Effector memory CD4-positive, alpha-beta T cell (primary cell): ENCODE results near the gene BRD8.

Source experiments
- DNase-seq, 3 donors: peaks; one replicate each; pipeline ENCODE4 v3.0.0-alpha.2; 2020
- H3K27ac ChIP-seq: 2 replicates; pipeline ENCODE4 v1.7.0; 2013; ENCODE audit warnings: mild to moderate bottlenecking, low read length, moderate library complexity; ENCODE audit not compliant: insufficient read depth, poor library complexity, severe bottlenecking
- H3K27me3 ChIP-seq: replicated peaks from 2 replicates; pipeline ENCODE4 v1.7.0; 2013; ENCODE audit warnings: mild to moderate bottlenecking, low read length; ENCODE audit not compliant: insufficient read depth, control insufficient read depth, poor library complexity, severe bottlenecking
- H3K36me3 ChIP-seq: 2 replicates; pipeline ENCODE4 v1.7.0; 2013; ENCODE audit warnings: mild to moderate bottlenecking, low read length, moderate library complexity; ENCODE audit not compliant: control insufficient read depth, insufficient read depth
- H3K4me1 ChIP-seq: 2 replicates; pipeline ENCODE4 v1.7.0; 2013; ENCODE audit warnings: low read length, mild to moderate bottlenecking; ENCODE audit not compliant: control insufficient read depth, insufficient read depth, poor library complexity, severe bottlenecking
- H3K4me3 ChIP-seq: 2 replicates; pipeline ENCODE4 v1.7.0; 2013; ENCODE audit warnings: low read length, low read depth, mild to moderate bottlenecking; ENCODE audit not compliant: insufficient read depth, poor library complexity, severe bottlenecking
- H3K9me3 ChIP-seq: 2 replicates; pipeline ENCODE4 v1.7.0; 2013; ENCODE audit warnings: mild to moderate bottlenecking, low read length, moderate library complexity; ENCODE audit not compliant: control insufficient read depth

BRD8 gene

DNA sequence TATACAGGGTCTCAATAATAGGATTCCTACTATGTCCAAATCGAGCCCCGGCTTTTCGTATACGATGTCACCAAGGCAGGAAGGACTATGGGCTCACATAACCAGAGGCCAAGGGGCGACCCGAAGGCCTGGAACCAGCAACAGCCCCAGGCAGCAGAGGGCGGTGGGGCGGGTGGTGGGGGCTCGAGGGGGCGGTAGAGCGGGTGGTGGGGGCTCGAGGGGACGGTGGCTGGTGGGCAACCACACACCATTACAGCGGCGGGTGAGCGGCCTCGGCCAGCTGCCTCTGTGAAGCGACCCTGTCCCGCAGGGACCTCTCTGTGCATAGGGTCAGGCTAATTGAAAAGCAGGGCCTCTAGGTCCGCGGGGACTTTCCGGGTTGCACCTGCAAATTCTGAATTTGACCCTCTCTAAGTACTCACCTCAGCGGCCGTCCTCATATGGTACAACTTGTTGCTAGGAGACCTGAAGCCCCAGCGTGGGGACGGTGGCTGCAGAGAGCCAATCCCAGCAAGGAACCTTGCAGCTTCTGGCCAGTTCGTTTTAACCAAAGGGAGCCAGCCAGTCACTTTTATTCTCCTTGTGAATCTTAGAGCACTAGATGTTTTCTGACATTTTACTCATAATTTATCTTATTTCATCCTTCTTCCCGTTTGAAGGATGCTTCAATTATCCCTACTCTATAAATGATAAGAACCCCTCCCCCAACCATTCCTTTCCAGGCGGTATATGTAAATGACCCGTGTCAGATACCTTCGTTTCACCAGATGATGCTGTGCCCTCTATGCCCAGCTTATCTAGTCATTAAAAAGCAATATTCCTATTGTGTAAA lies 39.3 kb downstream of the BRD8 start, which contains the start of gene NME5:
Gene NME5, minus strand, starts transcription at position 480 of the 832 bp plus-strand sequence. CDS start 648 bp downstream, outside the sequence.
- Histone ChIP-seq H3K27ac (no peak within 1 kb of the TSS), H3K36me3 (no peaks in the 10 kb centered on the region), H3K27me3 (no peaks in the 10 kb centered on the region), H3K4me1 (no peaks in the 10 kb centered on the region), H3K9me3 (no peaks in the 10 kb centered on the region), H3K4me3 (no peak within 1 kb of the TSS)
- DNase-seq = no peak

DNA sequence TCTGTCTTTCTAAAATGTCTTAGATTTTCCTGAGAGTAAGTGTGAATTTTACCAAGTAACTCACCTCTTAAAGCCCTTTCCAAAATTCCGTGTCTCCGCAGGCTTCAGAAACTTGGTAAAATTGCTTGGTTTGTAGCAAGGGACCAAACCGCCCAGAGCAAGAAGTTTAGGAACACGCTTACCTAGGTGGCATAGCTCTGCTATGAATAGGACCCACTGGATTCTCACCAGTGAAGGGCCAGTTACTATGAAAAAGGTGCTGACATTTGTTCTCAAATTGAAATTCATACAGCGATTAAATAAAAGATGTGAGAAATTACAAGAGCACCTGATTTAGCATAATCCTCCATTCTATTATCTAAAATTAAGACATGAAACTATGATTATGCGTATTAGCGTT lies 45.9 kb downstream of the BRD8 start:
- Histone ChIP-seq H3K9me3 (no peaks in the 10 kb centered on the region), H3K4me1 (no peaks in the 10 kb centered on the region), H3K36me3 (no peaks in the 10 kb centered on the region), H3K4me3 (no peak overlapping the region), H3K27me3 (no peaks in the 10 kb centered on the region), H3K27ac (no peak overlapping the region)
- no peak for DNase-seq

DNA sequence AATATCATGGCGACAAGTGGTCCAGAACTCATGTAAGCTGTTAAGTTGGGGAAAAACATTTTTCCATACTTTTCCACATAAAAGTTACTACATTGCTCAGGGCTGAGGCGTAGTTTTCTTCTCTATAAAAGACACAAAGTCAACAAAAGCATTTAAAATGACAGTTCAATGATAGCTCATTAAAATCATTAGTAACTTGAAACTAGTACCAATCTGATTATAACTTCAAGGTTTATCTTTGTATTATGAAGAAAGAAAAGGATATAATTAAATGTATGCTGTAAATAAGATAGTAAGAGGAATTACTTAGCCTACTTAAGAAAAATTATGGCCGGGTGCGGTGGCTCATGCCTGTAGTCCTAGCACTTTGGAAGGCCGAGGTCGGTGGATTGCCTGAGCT lies 49.1 kb downstream of the BRD8 start:
- Histone ChIP-seq H3K4me1 (no peaks in the 10 kb centered on the region), H3K27ac (no peak overlapping the region), H3K27me3 (no peaks in the 10 kb centered on the region), H3K9me3 (no peaks in the 10 kb centered on the region), H3K4me3 (no peak overlapping the region), H3K36me3 (no peaks in the 10 kb centered on the region)
- no peak for DNase-seq

DNA sequence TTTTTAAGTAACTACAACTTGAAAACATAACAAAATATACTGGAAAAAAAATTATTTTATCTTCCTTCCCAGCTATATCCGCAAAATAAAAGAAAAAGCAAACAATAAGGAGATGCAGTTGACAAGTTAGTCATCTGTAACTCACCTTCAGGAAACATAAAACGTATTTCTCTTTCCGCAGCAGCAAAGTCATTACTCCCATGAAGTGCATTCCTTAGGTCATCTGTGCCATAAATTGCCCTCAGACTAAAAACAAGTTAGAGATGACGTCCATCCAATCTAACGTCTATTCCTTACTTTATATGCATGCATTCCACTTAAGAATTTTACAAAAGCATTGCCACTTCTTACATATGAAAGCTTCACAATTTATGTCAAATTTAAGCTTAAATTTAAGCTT lies 50.1 kb downstream of the BRD8 start:
- DNase-seq = no peak

DNA sequence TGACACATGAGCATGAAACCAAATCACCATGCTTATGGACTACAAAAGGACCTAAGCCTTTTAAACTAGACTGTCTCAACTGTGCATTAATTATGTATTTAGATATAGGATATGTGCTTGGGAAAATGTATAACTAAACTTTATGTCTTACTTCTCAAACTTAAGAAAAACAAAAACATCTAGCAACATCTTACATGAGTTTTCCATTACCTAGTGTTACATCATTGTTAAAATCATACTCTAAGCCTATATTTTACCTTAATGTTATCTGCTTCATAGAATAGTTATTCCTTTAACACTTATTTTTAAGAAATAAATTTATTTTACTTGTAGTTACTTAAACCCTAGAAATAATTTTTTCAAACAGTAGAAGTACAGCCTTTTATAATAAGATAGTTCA lies 63.2 kb downstream of the BRD8 start:
- no peaks in the 10 kb centered on the region for H3K27me3 ChIP-seq
- H3K27ac ChIP-seq = no peak overlapping the region
- no peaks in the 10 kb centered on the region for H3K9me3 ChIP-seq
- H3K4me3 ChIP-seq = no peak overlapping the region
- no peaks in the 10 kb centered on the region for H3K4me1 ChIP-seq
- H3K36me3 ChIP-seq = no peaks in the 10 kb centered on the region
- DNase-seq = no peak

More for the DNA sequence above, 50.1 kb downstream of the BRD8 start:
- H3K9me3 ChIP-seq = no peaks in the 10 kb centered on the region
- H3K36me3 ChIP-seq = no peaks in the 10 kb centered on the region
- H3K27ac ChIP-seq = no peak overlapping the region
- no peak overlapping the region for H3K4me3 ChIP-seq
- H3K4me1 ChIP-seq = no peaks in the 10 kb centered on the region
- H3K27me3 ChIP-seq = no peaks in the 10 kb centered on the region

DNA sequence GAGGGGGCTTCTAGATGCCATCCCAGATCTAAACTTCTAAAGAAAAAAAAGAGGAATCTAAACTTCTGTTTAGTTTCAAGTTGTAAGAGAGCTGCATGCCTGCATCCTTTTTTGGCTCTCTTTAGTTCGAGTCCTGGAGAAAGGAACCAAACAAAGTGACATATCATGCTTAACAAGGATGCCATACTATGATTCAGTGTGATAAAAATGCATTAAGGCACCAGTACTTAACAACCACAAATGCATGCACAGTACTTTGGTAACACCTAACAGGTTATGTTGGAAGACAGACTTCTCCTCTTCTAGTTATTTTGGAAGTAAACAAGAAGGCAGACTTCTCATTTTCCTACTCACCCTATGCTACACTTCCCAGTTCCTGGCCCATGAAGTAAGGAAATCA lies 66.5 kb downstream of the BRD8 start:
- no peaks in the 10 kb centered on the region for H3K9me3 ChIP-seq
- H3K27ac ChIP-seq = no peak overlapping the region
- no peak overlapping the region for H3K4me3 ChIP-seq
- H3K4me1 ChIP-seq = no peaks in the 10 kb centered on the region
- no peaks in the 10 kb centered on the region for H3K36me3 ChIP-seq
- DNase-seq = no peak
- H3K27me3 ChIP-seq = no peaks in the 10 kb centered on the region

DNA sequence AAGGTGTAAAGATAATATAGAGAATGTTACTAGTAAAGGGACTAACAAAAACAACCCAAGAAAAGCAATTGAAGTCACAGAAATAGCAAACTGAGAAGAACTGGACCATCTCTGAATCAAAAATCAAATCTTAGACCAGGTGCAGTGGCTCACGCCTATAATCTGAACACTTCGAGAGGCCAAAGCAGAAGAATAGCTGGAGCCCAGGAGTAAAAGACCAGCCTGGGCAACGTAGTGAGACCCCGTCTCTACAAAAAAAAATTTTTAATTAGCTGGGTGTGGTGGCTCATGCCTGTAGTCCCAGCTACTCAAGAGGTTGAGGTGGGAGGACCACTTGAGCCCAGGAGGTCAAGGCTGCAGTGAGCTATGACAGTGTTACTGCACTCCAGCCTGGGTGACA lies 67.2 kb downstream of the BRD8 start:
- Histone ChIP-seq H3K4me3 (no peak overlapping the region), H3K36me3 (no peaks in the 10 kb centered on the region), H3K9me3 (no peaks in the 10 kb centered on the region), H3K4me1 (no peaks in the 10 kb centered on the region), H3K27ac (no peak overlapping the region), H3K27me3 (no peaks in the 10 kb centered on the region)
- no peak for DNase-seq

DNA sequence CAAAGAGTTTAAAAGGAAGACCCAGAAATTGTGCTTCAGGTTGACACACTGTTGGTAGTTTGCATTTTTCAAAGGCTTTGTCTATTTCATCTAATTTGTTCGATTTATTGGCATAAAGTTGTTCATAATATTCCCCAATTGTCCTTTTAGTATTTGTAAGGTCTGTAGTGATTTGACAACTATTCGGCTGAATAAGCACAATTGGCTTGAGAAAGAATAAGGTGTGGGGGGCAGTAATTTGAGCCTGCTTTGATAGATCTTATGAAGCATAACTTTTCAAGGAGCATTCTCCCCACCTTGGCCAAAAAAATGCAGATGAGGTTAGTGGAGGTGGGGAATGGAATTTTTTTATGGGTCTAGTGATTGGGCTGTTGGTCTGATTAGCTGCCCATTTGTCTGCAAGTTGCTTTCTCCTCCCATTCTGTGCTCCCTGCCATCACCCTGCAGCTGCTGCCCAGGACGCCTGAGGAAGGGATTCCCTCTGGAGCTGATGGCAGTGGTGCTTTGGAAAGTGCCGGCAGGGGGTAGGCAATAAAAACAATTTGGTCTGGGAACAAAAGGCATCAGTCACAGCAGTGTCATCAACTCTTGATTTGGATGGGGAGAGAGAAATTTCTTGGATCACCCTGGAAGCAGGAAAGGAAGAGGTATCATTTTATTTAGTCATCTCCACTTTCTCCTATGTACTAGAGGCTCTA lies 68.0 kb downstream of the BRD8 start:
- Histone ChIP-seq H3K27me3 (no peaks in the 10 kb centered on the region), H3K9me3 (no peaks in the 10 kb centered on the region), H3K36me3 (no peaks in the 10 kb centered on the region), H3K4me1 (no peaks in the 10 kb centered on the region), H3K4me3 (no peak overlapping the region), H3K27ac (no peak overlapping the region)
- no peak for DNase-seq

DNA sequence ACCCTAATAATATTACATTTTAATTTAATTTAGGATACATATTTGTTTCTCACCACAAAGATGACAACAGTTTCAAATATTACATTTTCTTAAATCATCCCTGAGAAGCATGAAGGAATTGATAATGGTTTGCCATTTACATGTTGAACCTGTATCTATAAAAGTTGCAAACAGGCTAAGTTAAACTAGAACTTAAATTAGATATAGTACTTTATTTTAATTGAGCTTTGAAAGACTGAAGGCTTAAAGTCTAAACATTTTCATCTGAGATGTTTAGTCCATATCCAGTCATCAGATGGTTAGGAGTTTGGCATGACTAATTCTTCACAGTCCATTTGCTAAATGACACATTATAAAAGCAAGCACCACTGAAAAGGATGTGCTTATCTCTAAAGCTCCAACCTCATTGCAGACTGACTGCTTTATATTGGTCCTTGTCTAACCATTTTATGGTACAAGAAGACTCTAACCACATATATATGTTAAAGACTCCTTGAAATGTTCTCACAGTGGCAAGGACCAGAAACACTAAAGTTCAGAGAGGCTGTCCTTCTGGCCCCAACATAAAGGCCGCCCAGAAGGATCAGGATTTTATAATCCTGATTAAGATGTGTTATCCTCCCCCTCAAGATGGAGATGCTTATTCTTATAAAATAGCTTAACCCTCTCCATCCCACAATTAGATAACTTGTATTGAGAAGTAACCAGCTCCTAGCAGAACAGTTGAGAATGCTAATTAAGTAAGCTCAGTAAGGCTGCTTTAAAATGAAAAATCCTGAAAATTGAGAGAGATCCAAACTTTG lies 68.8 kb downstream of the BRD8 start:
- Histone ChIP-seq H3K27me3 (no peaks in the 10 kb centered on the region), H3K36me3 (no peaks in the 10 kb centered on the region), H3K4me3 (no peak overlapping the region), H3K27ac (no peak overlapping the region), H3K9me3 (no peaks in the 10 kb centered on the region), H3K4me1 (no peaks in the 10 kb centered on the region)
- no peak for DNase-seq
